HUES6 (cell line): Measurements from ENCODE around the gene ADGRG4.
"Not testable (repeated sequence)": the region's sequence is repeated elsewhere in the genome, so short reads cannot be mapped to it uniquely, and the experiment has no call there.

Experiments
- H3K27ac ChIP-seq: 2 replicates; pipeline ENCODE4 v1.7.0; 2013; ENCODE audit warnings: low read depth, mild to moderate bottlenecking, low read length, inconsistent platforms
- H3K27me3 ChIP-seq: 2 replicates; pipeline ENCODE4 v1.6.1; 2013; ENCODE audit warnings: low read length; ENCODE audit not compliant: control insufficient read depth, insufficient read depth
- H3K36me3 ChIP-seq: 2 replicates; pipeline ENCODE4 v1.6.1; 2013; ENCODE audit warnings: low read length; ENCODE audit not compliant: control insufficient read depth, insufficient read depth
- H3K4me1 ChIP-seq: 2 replicates; pipeline ENCODE4 v1.6.1; 2013; ENCODE audit warnings: low read length; ENCODE audit not compliant: control insufficient read depth, insufficient read depth
- H3K4me3 ChIP-seq: 2 replicates; pipeline ENCODE4 v1.5.1; 2013; ENCODE audit warnings: low read depth, low read length
- H3K9ac ChIP-seq: one replicate; pipeline ENCODE4 v1.6.1; 2013; ENCODE audit warnings: mild to moderate bottlenecking, low read length
- H3K9me3 ChIP-seq: 2 replicates; pipeline ENCODE4 v1.6.1; 2013; ENCODE audit warnings: low read depth, low read length; ENCODE audit not compliant: control insufficient read depth, insufficient read depth

Gene ADGRG4

GRCh38 chrX:136268051-136269048 lies 32.4 kb upstream of the ADGRG4 start:
- no peak overlapping the region for H3K9ac ChIP-seq
- no peaks in the 10 kb centered on the region for H3K36me3 ChIP-seq
- H3K27me3 ChIP-seq = peaks cover 5% of the 10 kb centered on the region; the same call in 1 of the 2 replicates
- no peak overlapping the region for H3K27ac ChIP-seq
- H3K4me3 ChIP-seq = no peak overlapping the region
- no peaks in the 10 kb centered on the region for H3K9me3 ChIP-seq
- no peaks in the 10 kb centered on the region for H3K4me1 ChIP-seq

- H3K36me3 ChIP-seq = no peaks in the 10 kb centered on the region
- H3K4me3 ChIP-seq = no peak overlapping the region
- H3K9me3 ChIP-seq = no peaks in the 10 kb centered on the region
- no peak overlapping the region for H3K27ac ChIP-seq
- no peak overlapping the region for H3K9ac ChIP-seq
- no peaks in the 10 kb centered on the region for H3K4me1 ChIP-seq
- H3K27me3 ChIP-seq = peaks cover 12% of the 10 kb centered on the region; the same call in 1 of the 2 replicates
Observed at GRCh38 chrX:136269921-136270320, 30.8 kb upstream of the ADGRG4 start.

GRCh38 chrX:136271300-136271699 lies 29.5 kb upstream of the ADGRG4 start:
- Histone ChIP-seq H3K36me3 (no peaks in the 10 kb centered on the region), H3K27ac (no peak overlapping the region), H3K9ac (no peak overlapping the region), H3K4me3 (no peak overlapping the region), H3K4me1 (no peaks in the 10 kb centered on the region), H3K27me3 (peaks cover 14% of the 10 kb centered on the region; the same call in 1 of the 2 replicates), H3K9me3 (no peaks in the 10 kb centered on the region)

GRCh38 chrX:136272325-136272724 lies 28.4 kb upstream of the ADGRG4 start:
- no peak overlapping the region for H3K9ac ChIP-seq
- H3K27ac ChIP-seq = no peak overlapping the region
- H3K4me3 ChIP-seq = no peak overlapping the region
- no peaks in the 10 kb centered on the region for H3K9me3 ChIP-seq
- peaks cover 18% of the 10 kb centered on the region; the same call in 1 of the 2 replicates for H3K27me3 ChIP-seq
- no peaks in the 10 kb centered on the region for H3K4me1 ChIP-seq
- H3K36me3 ChIP-seq = no peaks in the 10 kb centered on the region

- H3K27me3 ChIP-seq = peaks cover 23% of the 10 kb centered on the region
- H3K4me3 ChIP-seq = no peak overlapping the region
- no peak overlapping the region for H3K27ac ChIP-seq
- H3K9me3 ChIP-seq = no peaks in the 10 kb centered on the region
- no peak overlapping the region for H3K9ac ChIP-seq
- H3K4me1 ChIP-seq = no peaks in the 10 kb centered on the region
- H3K36me3 ChIP-seq = no peaks in the 10 kb centered on the region
Observed at GRCh38 chrX:136273986-136274385, 26.8 kb upstream of the ADGRG4 start.

GRCh38 chrX:136275553-136275952 lies 25.2 kb upstream of the ADGRG4 start:
- Histone ChIP-seq H3K27ac (no peak overlapping the region), H3K9me3 (no peaks in the 10 kb centered on the region), H3K27me3 (peaks cover 18% of the 10 kb centered on the region), H3K36me3 (no peaks in the 10 kb centered on the region), H3K4me3 (no peak overlapping the region), H3K4me1 (no peaks in the 10 kb centered on the region), H3K9ac (no peak overlapping the region)

GRCh38 chrX:136286375-136286774 lies 14.4 kb upstream of the ADGRG4 start:
- not testable (repeated sequence) for H3K9ac ChIP-seq, H3K27ac ChIP-seq, H3K27me3 ChIP-seq, H3K36me3 ChIP-seq, H3K4me1 ChIP-seq, H3K9me3 ChIP-seq, H3K4me3 ChIP-seq

- Histone ChIP-seq H3K36me3 (no peaks in the 10 kb centered on the region), H3K4me3 (no peak overlapping the region), H3K9ac (no peak overlapping the region), H3K27ac (no peak overlapping the region), H3K4me1 (no peaks in the 10 kb centered on the region), H3K27me3 (peaks cover 2% of the 10 kb centered on the region; the same call in 1 of the 2 replicates), H3K9me3 (no peaks in the 10 kb centered on the region)
Observed at GRCh38 chrX:136291824-136292223, 8.9 kb upstream of the ADGRG4 start.

GRCh38 chrX:136292656-136293055 lies 8.1 kb upstream of the ADGRG4 start:
- Histone ChIP-seq H3K27me3 (peaks cover 2% of the 10 kb centered on the region; the same call in 1 of the 2 replicates), H3K9me3 (no peaks in the 10 kb centered on the region)

GRCh38 chrX:136295380-136295779 lies 5.4 kb upstream of the ADGRG4 start:
- no peaks in the 10 kb centered on the region for H3K9me3 ChIP-seq
- H3K9ac ChIP-seq = no peak overlapping the region
- H3K27me3 ChIP-seq = peaks cover 2% of the 10 kb centered on the region; the same call in 1 of the 2 replicates
- H3K27ac ChIP-seq = no peak overlapping the region
- H3K4me3 ChIP-seq = no peak overlapping the region
- no peaks in the 10 kb centered on the region for H3K4me1 ChIP-seq
- no peaks in the 10 kb centered on the region for H3K36me3 ChIP-seq

More at GRCh38 chrX:136292656-136293055, 8.1 kb upstream of the ADGRG4 start:
- Histone ChIP-seq H3K27ac (no peak overlapping the region), H3K9ac (no peak overlapping the region), H3K36me3 (no peaks in the 10 kb centered on the region), H3K4me1 (no peaks in the 10 kb centered on the region), H3K4me3 (no peak overlapping the region)

GRCh38 chrX:136303041-136303440 lies 2.3 kb downstream of the ADGRG4 start:
- no peak overlapping the region for H3K9ac ChIP-seq
- no peak overlapping the region for H3K4me3 ChIP-seq
- peaks cover 23% of the 10 kb centered on the region for H3K27me3 ChIP-seq
- H3K27ac ChIP-seq = no peak overlapping the region
- no peaks in the 10 kb centered on the region for H3K36me3 ChIP-seq
- no peaks in the 10 kb centered on the region; the same call in 1 of the 2 replicates for H3K9me3 ChIP-seq
- H3K4me1 ChIP-seq = no peaks in the 10 kb centered on the region
